ENCODE data around the gene SAFB.

SAFB gene

DNA sequence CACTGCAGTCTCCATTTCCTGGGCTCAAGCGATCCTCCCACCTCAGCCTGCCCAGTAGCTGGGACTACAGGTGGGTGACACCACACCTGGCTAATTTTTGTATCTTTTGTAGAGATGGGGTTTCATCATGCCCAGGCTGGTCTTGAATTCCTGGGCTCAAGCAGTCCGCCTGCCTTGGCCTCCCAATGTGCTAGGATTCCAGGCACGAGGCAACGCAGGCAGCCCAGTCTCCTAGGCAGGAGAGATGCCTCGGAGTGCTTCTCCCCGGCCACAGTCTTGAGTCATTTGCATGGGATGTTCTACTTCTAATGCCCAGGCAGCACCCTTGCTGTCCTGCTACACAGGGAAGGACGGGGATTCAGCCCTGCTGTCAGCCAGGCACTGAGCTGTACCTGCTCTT is 48.7 kb downstream of the SAFB start:
- DNase-seq = no peak

DNA sequence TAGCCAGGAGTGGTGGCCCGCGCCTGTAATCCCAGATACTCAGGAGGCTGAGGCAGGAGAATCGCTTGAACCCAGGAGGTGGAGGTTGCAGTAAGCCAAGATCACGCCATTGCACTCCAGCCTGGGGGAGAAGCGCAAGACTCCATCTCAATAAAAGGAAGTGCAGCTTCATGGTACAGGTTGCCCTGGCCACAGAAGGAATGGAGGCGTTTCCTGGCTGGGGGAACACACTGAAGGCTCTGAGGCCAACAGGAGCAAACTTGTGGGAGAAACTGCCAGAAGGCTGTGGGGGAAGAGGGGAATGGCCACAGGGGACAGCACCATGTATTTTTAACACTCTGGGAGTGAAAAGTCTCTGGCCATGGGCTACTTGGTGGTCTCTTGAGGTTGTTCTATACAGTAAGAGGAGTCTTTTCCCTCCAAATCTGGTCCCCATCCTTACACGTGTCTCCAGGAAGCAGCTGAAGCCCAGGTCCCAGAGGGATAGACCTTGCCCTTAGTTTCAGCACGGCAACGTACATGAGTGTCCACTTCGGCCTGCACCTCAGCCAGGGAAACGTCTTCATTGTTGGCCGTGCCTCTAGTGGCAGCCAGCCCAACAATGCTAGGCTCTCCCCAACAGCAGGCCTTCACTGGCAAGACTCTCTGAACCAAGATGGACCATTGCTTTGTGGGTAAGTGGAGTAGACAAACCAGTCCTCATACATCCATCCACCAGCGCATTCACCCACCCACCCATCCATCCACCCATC is 50.0 kb downstream of the SAFB start:
- no peak for DNase-seq

DNA sequence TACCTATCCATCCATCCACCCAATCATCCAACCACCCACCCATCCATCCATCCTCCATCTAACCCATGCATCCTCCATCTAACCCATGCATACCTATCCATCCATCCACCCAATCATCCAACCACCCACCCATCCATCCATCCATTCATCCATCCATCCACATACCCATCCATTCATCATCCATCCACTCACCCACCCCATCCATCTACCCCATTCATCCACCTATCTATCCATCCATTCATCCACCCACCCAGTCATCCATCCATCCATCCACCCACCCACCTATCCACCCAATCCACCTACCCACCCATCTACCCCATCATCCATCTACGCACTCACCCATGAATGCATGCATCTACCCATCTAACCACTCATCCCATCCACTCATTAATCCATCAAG is 50.9 kb downstream of the SAFB start:
- no peak for DNase-seq

DNA sequence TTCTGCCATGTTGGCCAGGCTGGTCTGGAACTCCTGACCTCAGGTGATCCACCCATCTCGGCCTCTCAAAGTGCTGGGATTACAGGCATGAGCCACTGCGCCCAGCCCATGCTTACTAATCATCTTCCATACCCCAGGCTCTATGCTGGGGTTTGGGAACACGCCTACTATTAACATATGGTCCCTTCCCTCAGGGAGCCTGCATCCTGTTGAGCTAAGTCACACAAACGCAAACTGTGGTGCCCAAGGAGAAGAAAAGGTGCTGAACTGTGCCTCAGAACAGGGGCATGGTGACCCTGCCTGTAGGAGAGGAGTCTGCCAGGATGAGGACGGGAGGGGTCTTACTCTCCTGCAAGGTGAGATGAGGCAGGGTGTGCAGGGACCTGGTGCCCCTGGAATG is 51.8 kb downstream of the SAFB start:
- no peak for DNase-seq

GRCh38 chr19:5676105-5676771 is 53.4 kb downstream of the SAFB start:
- DNase-seq = no peak

- no peak for DNase-seq
These were observed 53.9 kb downstream of the SAFB start for GRCh38 chr19:5676772-5677105.

- no peak for DNase-seq
These were observed 54.3 kb downstream of the SAFB start for GRCh38 chr19:5677136-5677535.

- DNase-seq = no peak
These were observed 54.7 kb downstream of the SAFB start for GRCh38 chr19:5677580-5677979.

DNA sequence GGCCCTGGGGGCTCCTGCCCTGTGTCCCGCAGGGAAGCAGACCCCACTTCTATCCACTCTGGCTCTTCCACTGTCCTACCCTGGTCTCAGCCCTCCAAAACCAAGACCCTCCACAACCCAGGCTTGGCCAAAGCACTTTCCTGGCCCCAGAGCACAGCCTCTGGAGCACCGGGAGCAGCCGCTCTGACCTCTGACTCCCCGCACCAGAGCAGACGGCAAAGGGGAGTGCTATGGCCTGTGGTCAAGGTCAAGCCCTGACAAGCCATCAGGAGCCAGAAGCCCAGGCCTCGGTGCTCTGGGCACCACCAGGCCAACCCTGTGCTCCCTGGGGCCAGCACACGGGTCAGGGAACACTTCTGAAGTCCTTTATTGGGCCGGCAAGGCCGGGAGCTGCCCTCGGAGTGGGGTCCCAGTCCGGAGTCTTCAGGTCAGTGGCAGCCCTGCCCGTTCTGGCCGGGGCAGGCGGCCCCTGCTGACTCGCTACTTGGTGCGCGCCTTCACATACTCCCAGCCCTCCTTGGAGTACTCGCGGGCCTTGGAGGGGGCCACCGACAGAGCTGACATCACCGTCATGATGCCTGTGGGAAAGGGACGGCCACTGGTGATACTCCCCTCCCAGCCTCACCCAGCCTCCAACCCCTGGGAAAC is 55.3 kb downstream of the SAFB start:
- DNase-seq = no peak

GRCh38 chr19:5679289-5680083 is 56.6 kb downstream of the SAFB start:
- no peak for DNase-seq

- DNase-seq = no peak
These were observed 57.2 kb downstream of the SAFB start for GRCh38 chr19:5680084-5680436.

DNA sequence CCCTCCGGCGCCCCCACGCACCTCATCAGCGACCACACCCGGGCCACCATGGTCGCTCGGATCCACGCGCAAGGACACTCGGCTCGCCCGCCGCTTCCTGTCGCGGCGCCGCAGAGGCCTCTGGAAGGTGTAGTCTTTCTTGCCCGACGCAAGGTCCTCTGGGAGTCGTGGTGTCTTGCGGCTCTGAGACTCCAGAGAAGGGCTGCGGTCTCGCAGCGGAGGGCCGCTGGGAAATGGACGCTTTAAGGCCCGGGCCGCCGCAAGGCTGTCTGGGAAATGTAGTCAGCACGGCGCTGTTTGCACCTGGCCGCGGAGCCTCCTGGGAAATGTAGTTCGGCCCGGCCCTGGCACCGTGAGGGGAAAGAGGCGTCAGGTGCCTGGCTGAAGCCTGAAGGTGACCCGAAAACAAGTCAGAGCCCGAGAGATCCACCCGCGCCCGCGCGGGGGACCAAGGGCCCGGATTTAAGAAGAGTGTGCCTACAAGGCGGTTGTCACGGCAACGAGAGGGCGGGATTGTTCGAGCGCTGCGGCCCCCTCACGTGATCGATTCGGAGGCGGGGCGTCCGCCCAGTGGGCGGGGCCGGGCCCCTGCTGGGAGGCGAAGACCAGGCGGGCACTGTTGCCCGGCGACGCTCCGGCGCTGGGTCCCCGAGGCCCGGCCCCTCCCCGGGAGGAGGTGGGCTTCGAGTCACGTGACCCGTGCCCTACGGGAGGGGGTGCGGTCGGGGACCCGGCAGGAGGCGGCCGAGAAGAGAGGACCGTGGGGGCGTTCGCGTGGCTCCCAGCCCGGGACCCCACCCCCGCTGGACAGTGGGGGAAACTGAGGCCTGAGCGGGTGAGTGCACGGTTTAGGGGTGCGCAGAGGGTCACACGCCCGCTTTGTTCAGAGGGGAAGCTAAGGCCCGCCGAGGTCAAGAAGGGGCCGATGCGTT is 57.8 kb downstream of the SAFB start, which contains the start of the genes HSD11B1L and MICOS13:
Gene HSD11B1L, plus strand, starts transcription at position 591 of the 932 bp plus-strand sequence. CDS start 3,806 bp downstream, outside the sequence.
Gene MICOS13, minus strand, starts transcription at position 80 of the 932 bp plus-strand sequence. Its CDS starts 30 bp downstream, at position 50.
- DNase-seq = peak; percentile 94

GRCh38 chr19:5681391-5682106 is 58.7 kb downstream of the SAFB start:
- DNase-seq = no peak

DNA sequence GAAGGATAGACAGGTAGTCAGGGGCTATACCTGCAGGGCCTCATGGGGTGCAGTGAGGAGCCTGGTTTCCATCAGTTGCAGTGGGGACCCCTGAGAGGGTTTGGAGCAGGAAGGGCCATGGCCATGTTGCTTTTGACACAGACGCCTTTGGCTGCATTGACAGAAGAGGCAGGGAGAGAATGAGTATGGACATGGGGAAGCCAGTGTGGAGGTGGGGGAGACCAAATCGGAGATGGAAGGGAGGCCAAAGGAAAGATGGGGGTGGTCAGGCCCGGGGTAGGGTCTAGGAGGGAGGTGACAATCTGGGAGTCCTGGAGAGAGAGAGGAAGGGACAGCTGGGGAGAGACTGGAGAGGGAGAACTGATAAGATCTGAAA is 59.2 kb downstream of the SAFB start:
- DNase-seq = no peak

DNA sequence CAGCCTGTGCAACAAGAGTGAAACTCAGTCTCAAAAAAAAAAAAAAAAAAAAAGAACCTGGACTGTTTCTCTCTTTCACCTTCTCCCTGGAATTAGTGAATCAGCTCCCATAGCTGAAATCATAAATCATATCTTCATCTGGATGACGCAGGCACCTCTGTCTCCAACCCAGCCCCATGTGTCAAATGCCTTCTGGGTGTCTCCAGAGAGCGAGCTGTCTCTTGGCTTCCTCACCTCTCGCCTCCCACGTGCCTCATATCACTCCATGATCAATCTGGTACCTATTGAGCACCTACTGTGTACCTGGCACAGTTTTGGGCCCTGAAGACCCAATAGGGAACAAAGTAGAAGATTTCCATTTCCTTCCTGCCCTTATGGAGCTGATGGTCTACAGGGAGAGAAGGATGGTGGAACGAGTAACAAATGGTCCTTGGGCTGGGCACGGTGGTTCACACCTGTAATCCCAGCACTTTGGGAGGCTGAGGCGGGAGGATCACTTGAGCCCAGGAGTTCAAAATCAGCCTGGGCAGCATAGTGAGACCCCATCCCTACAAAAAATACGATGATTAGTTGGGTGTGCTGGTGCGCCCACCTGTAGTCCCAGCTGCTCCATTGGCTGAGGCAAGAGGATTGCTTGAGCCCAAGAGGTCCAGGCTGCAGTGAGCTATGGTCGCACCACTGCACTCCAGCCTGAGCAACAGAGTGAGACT is 60.4 kb downstream of the SAFB start:
- no peak for DNase-seq

DNA sequence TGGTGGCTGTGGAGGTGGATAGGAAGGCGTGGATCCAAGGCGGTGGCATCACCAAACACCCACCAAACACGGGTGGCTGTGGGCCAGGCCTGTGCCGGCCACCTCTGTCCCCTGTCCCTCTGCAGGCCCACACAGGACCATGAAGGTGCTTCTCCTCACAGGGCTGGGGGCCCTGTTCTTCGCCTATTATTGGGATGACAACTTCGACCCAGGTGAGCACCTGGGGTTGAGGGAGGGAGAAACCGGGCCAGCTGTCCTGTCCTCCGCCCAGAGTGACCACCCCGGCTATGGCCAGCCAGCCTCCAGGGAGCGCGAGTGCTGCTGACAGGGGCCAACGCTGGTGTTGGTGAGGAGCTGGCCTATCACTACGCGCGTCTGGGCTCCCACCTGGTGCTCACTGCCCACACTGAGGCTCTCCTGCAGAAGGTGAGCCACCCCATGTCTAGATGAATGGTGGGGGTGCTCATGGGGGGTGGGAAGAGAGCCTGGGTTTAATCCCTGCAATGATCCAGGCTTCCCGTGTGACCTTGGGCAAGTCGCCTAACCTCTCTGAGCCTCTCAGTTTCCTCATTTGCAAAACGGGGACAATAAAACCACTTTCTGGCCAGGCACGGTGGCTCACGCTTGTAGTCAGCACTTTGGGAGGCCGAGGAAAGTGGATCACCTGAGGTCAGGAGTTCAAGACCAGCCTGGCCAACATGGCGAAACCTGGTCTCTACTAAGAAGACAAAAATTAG is 62.0 kb downstream of the SAFB start:
- no peak for DNase-seq

DNA sequence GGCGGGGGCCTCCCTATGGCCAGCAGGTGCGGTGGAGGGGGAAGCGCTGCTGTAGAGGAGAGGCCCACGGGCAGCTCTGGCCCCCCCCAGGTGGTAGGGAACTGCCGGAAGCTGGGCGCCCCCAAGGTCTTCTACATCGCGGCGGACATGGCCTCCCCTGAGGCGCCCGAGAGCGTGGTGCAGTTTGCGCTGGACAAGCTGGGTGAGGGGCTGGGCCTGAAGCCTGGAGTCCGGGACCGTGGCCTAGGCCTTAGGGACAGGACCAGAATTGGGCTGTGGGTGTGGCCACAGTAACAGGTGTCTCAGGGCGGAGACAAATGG is 63.4 kb downstream of the SAFB start:
- DNase-seq = no peak

DNA sequence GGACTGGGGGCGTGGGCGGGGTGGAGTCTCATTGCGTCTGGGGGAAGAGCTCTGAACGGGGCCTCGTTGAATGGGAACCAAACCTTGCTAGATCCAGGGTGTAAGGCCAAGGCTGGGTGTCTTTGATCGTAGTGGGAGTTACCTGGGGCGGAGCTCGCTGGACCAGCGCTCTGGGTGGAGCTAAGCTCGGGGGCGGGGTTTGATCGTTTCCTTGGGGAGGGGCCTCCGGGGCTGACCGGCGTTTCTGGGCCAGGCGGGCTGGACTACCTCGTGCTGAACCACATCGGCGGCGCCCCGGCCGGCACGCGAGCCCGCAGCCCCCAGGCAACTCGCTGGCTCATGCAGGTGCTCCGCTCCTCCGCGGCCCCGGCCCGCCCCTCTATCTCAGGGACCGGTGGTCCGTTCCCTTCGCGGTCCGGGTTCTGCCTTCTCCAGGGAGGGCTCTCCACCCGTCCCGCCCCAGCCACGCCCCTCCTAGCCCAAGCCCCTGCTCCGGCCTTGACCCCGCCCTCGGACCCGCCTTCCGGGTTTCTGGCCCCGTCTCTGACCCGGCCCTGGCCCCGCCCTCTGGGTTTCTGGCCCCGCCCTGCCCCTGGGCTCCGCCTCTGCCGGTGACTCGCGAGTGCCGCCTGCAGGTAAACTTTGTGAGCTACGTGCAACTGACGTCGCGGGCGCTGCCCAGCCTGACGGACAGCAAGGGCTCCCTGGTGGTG is 63.9 kb downstream of the SAFB start:
- DNase-seq = peak; percentile 84

DNA sequence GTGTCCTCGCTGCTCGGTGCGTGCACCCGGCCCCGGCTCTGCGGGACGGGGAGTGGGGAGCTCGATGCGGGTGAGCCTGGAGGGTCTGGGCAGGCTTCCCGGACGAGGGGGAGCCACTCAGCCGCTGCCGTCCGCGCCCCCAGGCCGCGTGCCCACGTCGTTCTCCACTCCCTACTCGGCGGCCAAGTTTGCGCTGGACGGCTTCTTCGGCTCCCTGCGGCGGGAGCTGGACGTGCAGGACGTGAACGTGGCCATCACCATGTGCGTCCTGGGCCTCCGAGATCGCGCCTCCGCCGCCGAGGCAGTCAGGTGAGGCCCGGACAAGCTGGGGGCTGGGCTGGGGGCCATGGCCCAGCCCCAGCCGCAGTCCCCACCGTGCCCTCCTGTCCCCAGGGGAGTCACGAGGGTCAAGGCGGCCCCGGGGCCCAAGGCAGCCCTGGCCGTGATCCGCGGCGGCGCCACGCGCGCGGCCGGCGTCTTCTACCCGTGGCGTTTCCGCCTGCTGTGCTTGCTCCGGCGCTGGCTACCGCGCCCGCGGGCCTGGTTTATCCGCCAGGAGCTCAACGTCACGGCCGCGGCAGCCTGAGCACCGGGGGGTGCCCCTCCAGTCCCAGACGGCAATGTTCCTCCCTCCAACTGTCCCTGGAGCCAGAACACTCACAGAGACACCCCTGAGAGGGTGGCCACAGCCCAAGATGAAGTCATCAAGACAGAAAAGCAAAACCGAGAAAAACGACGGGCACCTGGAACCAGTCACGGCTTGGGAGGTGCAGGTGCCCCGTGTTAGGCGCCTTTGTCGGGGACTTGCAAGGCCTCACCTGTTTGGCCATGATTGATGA is 64.7 kb downstream of the SAFB start:
- DNase-seq = no peak
